ENCODE data around the gene TRPV3.
"Not testable (repeated sequence)": the region's sequence is repeated elsewhere in the genome, so short reads cannot be mapped to it uniquely, and the experiment has no call there.

TRPV3 gene

GRCh38 chr17:3557768-3558583 lies at the start of gene TRPV3:
TRPV3 (minus strand) TSS chr17:3557812; CDS start chr17:3554850, 2,962 bp downstream.
- peak; percentile 52 to 56 for DNase-seq (ENCODE audit: low read depth in 2 of 2)

GRCh38 chr17:3603870-3604259 lies 46.3 kb upstream of the TRPV3 start:
- no peak for DNase-seq (ENCODE audit: low read depth in 2 of 2)

GRCh38 chr17:3603119-3603869 lies 45.7 kb upstream of the TRPV3 start:
- no peak for DNase-seq (ENCODE audit: low read depth in 2 of 2)

- DNase-seq (ENCODE audit: low read depth in 2 of 2): peak in 1 of 2 donors; percentile 4
Measured at GRCh38 chr17:3602499-3602898, 44.9 kb upstream of the TRPV3 start.

GRCh38 chr17:3600529-3601205 lies 43.1 kb upstream of the TRPV3 start:
- no peak for DNase-seq (ENCODE audit: low read depth in 2 of 2)

- DNase-seq (ENCODE audit: low read depth in 2 of 2): no peak
Measured at GRCh38 chr17:3598078-3598477, 40.5 kb upstream of the TRPV3 start.

GRCh38 chr17:3596804-3597464 lies 39.3 kb upstream of the TRPV3 start:
- DNase-seq (ENCODE audit: low read depth in 2 of 2): no peak

GRCh38 chr17:3594976-3595375 lies 37.4 kb upstream of the TRPV3 start:
- DNase-seq (ENCODE audit: low read depth in 2 of 2): no peak

GRCh38 chr17:3594051-3594800 lies 36.6 kb upstream of the TRPV3 start:
- no peak for DNase-seq (ENCODE audit: low read depth in 2 of 2)

GRCh38 chr17:3593384-3593783 lies 35.8 kb upstream of the TRPV3 start:
- DNase-seq (ENCODE audit: low read depth in 2 of 2): no peak

GRCh38 chr17:3592216-3592860 lies 34.7 kb upstream of the TRPV3 start:
- DNase-seq (ENCODE audit: low read depth in 2 of 2): no peak

GRCh38 chr17:3590768-3591167 lies 33.2 kb upstream of the TRPV3 start:
- DNase-seq (ENCODE audit: low read depth in 2 of 2): no peak

GRCh38 chr17:3590231-3590630 lies 32.6 kb upstream of the TRPV3 start:
- no peak for DNase-seq (ENCODE audit: low read depth in 2 of 2)

- DNase-seq (ENCODE audit: low read depth in 2 of 2): no peak
Measured at GRCh38 chr17:3589784-3590183, 32.2 kb upstream of the TRPV3 start.

- no peak for DNase-seq (ENCODE audit: low read depth in 2 of 2)
Measured at GRCh38 chr17:3585826-3586225, 28.2 kb upstream of the TRPV3 start.

GRCh38 chr17:3583456-3583855 lies 25.8 kb upstream of the TRPV3 start:
- no peak for DNase-seq (ENCODE audit: low read depth in 2 of 2)

GRCh38 chr17:3582915-3583314 lies 25.3 kb upstream of the TRPV3 start:
- DNase-seq (ENCODE audit: low read depth in 2 of 2): no peak

- not testable (repeated sequence) for DNase-seq (ENCODE audit: low read depth in 2 of 2)
Measured at GRCh38 chr17:3578667-3579066, 21.1 kb upstream of the TRPV3 start.

GRCh38 chr17:3576970-3577369 lies 19.4 kb upstream of the TRPV3 start:
- DNase-seq (ENCODE audit: low read depth in 2 of 2): no peak

- DNase-seq (ENCODE audit: low read depth in 2 of 2): no peak
Measured at GRCh38 chr17:3575511-3575910, 17.9 kb upstream of the TRPV3 start.

GRCh38 chr17:3574231-3574630 lies 16.6 kb upstream of the TRPV3 start:
- DNase-seq (ENCODE audit: low read depth in 2 of 2): no peak

All from stimulated activated CD8-positive, alpha-beta memory T cell treated with anti-CD3 and anti-CD28 coated beads, Interleukin-15, amount 100 ng/mL, for 48 hours (primary cell).